Measurements from ENCODE around the gene PRM1. TPM values are rescaled to one million over a fixed set of nuclear protein-coding genes. Genes with fewer than 3 reads are reported as not detected.

The PRM1 gene
- total and polyA plus RNA-seq, 2 of the 8 experiments (the other 6 are each of a cell fraction or from before 2014, with no cell fraction given): 0.54 to 0.82 TPM

DNA sequence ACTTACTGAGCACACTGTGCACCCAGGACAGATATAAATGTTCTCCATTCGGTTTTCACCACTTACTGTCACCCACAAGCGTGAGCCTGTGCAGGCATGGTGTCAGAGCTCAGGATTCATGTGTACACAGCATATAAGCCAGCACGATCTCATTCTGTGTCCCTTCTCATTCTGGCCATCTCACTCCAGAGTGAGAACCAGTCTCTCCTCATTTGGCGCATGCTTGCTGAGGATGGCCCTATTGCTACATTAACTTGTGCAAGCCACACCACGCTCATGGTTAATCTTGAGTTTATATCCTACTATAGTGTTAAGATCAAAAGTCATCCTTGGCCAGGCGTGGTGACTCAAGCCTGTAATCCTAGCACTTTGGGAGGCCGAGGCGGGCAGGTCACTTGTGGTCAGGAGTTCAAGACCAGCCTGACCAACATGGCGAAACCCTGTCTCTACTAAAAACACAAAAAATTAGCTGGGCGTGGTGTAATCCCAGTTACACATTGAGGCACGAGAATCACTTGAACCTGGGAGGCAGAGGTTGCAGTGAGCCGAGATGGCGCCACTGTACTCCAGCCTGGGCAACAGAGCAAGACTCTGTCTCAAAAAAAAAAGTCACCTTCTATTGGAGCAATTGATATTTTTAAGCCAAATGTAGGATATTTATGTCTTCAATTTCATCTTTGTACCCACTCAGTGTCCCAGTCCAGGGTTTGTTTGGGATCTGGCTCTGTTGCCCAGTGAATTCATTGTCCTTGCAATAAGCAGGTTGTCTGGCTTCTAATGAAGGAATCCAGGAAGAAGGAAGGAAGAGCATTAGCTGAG is 46.0 kb downstream of the PRM1 start (continued):
- no peak for TF ChIP-seq RAD21 (IDR thresholded peaks at IDR 0.05 in 1 of 2, conservative IDR thresholded peaks at IDR 0.05 in 1 of 2; ENCODE audit: low read depth in 2 of 2, low read length in 2 of 2)
- no peak for TF ChIP-seq ZNF274 (IDR thresholded peaks at IDR 0.05; ENCODE audit: borderline replicate concordance, extremely low read depth, low read length)
- TF ChIP-seq SAP30 (IDR thresholded peaks at IDR 0.05; ENCODE audit: insufficient read depth, insufficient replicate concordance, low read length): no peak
- TF ChIP-seq KDM5A (IDR thresholded peaks at IDR 0.05; ENCODE audit: low read length): no peak
- TF ChIP-seq EZH2 (IDR thresholded peaks at IDR 0.05; ENCODE audit: low read depth, low read length, severe bottlenecking): no peak
- TF ChIP-seq SRF (IDR thresholded peaks at IDR 0.05; ENCODE audit: low read depth, low read length): no peak

All from H1 (cell line).